Activated T-cell treated with anti-CD3 and anti-CD28 coated beads, Interleukin-2, amount 50 U/mL, for 24 hours (primary cell): ENCODE measurements around the gene IFT122.
"Not testable (repeated sequence)": the region's sequence is repeated elsewhere in the genome, so short reads cannot be mapped to it uniquely, and the experiment has no call there.

Source experiments
- DNase-seq: peaks from one replicate; pipeline ENCODE4 v3.0.0-alpha.2; 2020
- H3K27ac Mint-ChIP-seq: 2 replicates; pipeline ENCODE4 v1.8.0; 2020; ENCODE audit warnings: mild to moderate bottlenecking, mixed read lengths
- H3K27me3 Mint-ChIP-seq: 2 replicates; pipeline ENCODE4 v1.8.0; 2020; ENCODE audit warnings: mixed read lengths
- H3K36me3 Mint-ChIP-seq: 2 replicates; pipeline ENCODE4 v1.8.0; 2020; ENCODE audit warnings: low read depth, mixed read lengths
- H3K4me1 Mint-ChIP-seq: 2 replicates; pipeline ENCODE4 v1.8.0; 2020; ENCODE audit warnings: low read depth, mixed read lengths
- H3K4me3 Mint-ChIP-seq: 2 replicates; pipeline ENCODE4 v1.8.0; 2020; ENCODE audit warnings: mild to moderate bottlenecking, moderate library complexity, mixed read lengths
- H3K9me3 Mint-ChIP-seq: 2 replicates; pipeline ENCODE4 v1.8.0; 2020; ENCODE audit warnings: mixed read lengths

The IFT122 gene

DNA sequence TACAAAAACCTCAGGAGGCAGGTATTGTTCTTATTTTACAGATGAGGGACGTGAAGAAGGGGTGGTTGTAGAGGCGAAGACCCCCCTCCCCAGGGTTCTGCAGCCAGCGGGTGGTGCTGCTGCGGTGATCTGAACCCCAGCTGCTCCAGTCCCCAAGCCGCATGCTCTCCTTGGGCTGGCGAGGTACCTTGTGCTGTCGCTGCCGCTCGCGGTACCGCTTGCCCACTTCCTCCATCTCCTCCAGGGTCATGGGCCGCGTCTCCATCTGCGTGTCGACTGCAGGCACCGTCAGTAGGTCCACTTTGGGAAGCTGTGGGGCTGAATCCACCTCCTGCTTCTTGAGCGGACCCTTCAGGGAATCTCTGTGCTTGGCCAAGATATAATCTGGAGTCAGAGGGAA is 29.1 kb upstream of the IFT122 start:
- H3K36me3 Mint-ChIP-seq: no peaks in the 10 kb centered on the region
- no peak overlapping the region for H3K4me3 Mint-ChIP-seq
- no peak overlapping the region for H3K27ac Mint-ChIP-seq
- no peaks in the 10 kb centered on the region for H3K4me1 Mint-ChIP-seq
- no peak for DNase-seq
- no peaks in the 10 kb centered on the region for H3K27me3 Mint-ChIP-seq
- H3K9me3 Mint-ChIP-seq: no peaks in the 10 kb centered on the region

DNA sequence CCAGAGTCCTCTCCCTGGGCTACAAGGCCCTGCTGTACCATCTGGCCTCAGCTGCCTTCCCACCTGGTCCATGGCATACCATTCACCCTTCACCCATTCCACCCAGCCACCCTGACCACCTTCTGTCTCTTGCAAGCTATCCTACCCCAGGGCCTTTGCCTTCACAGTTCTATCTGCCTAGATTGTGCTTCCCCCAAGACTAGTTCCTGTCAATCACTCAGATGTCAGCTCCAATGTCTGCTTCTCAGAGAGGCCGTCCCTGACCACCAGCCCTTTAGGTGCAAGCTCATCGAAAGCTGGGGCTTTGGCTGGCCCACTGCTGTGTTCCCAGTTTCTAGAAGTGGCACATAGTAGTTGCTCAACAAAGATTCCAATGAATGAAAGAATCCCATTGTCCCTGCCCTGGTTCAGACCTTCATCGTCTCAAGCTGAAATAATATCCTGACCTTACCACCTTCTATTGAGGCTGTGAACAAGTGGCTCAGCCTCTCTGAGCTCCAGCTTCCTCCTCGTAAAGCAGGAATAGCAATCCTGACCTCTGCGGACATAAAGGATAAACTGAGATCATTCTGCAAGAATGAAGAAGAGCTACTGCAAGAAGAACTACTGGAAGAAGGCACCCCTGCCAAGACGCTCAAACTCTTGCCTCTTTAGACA is 27.4 kb upstream of the IFT122 start:
- Mint-ChIP-seq H3K4me3 (no peak overlapping the region), H3K9me3 (no peaks in the 10 kb centered on the region), H3K36me3 (no peaks in the 10 kb centered on the region), H3K27me3 (no peaks in the 10 kb centered on the region), H3K27ac (no peak overlapping the region), H3K4me1 (no peaks in the 10 kb centered on the region)
- no peak for DNase-seq

GRCh38 chr3:129413238-129413637 is 26.8 kb upstream of the IFT122 start:
- not testable (repeated sequence) for H3K27me3 Mint-ChIP-seq, H3K36me3 Mint-ChIP-seq, H3K27ac Mint-ChIP-seq, H3K9me3 Mint-ChIP-seq, H3K4me1 Mint-ChIP-seq, H3K4me3 Mint-ChIP-seq
- DNase-seq: peak; percentile 6

GRCh38 chr3:129413687-129414506 is 26.1 kb upstream of the IFT122 start:
- H3K4me3 Mint-ChIP-seq: no peak overlapping the region
- DNase-seq: peak; percentile 12
- no peaks in the 10 kb centered on the region for H3K27me3 Mint-ChIP-seq
- no peaks in the 10 kb centered on the region for H3K9me3 Mint-ChIP-seq
- H3K27ac Mint-ChIP-seq: no peak overlapping the region
- no peaks in the 10 kb centered on the region for H3K4me1 Mint-ChIP-seq
- no peaks in the 10 kb centered on the region for H3K36me3 Mint-ChIP-seq

DNA sequence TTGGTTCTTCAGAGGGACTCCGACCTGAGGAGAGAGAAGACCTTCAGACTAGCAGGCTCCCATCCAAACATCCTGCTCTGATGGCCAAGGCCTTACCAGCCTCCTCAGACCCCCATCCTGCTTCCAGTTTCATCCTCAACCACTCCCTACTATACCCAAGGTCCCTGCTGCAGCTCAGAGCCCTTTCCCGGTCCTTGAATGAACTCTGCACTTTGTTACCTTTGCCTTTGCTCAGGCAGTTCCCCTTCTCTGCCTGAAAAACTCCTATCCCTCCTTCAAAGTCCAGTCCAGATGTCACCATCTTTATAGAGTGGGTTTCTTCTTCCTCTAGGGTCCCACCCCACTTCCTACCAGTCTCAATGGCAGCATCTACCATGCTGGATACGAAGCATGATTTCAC is 24.6 kb upstream of the IFT122 start:
- no peaks in the 10 kb centered on the region for H3K27me3 Mint-ChIP-seq
- H3K36me3 Mint-ChIP-seq: no peaks in the 10 kb centered on the region
- DNase-seq: peak; percentile 11

GRCh38 chr3:129415830-129416229 is 24.2 kb upstream of the IFT122 start:
- no peak overlapping the region for H3K27ac Mint-ChIP-seq

More for the DNA sequence above, 24.6 kb upstream of the IFT122 start:
- Mint-ChIP-seq H3K9me3 (no peaks in the 10 kb centered on the region), H3K4me1 (no peaks in the 10 kb centered on the region), H3K27ac (no peak overlapping the region), H3K4me3 (no peak overlapping the region)

GRCh38 chr3:129416415-129416814 is 23.6 kb upstream of the IFT122 start:
- no peaks in the 10 kb centered on the region for H3K9me3 Mint-ChIP-seq
- no peak for DNase-seq
- H3K36me3 Mint-ChIP-seq: no peaks in the 10 kb centered on the region
- H3K27me3 Mint-ChIP-seq: no peaks in the 10 kb centered on the region
- no peak overlapping the region for H3K4me3 Mint-ChIP-seq
- no peaks in the 10 kb centered on the region for H3K4me1 Mint-ChIP-seq
- H3K27ac Mint-ChIP-seq: no peak overlapping the region

More at GRCh38 chr3:129415830-129416229, 24.2 kb upstream of the IFT122 start:
- Mint-ChIP-seq H3K4me3 (no peak overlapping the region), H3K36me3 (no peaks in the 10 kb centered on the region), H3K4me1 (no peaks in the 10 kb centered on the region), H3K9me3 (no peaks in the 10 kb centered on the region), H3K27me3 (no peaks in the 10 kb centered on the region)
- no peak for DNase-seq

GRCh38 chr3:129417326-129417725 is 22.7 kb upstream of the IFT122 start:
- Mint-ChIP-seq H3K4me1 (no peaks in the 10 kb centered on the region), H3K4me3 (no peak overlapping the region), H3K36me3 (no peaks in the 10 kb centered on the region), H3K27me3 (no peaks in the 10 kb centered on the region), H3K27ac (no peak overlapping the region), H3K9me3 (no peaks in the 10 kb centered on the region)
- no peak for DNase-seq

DNA sequence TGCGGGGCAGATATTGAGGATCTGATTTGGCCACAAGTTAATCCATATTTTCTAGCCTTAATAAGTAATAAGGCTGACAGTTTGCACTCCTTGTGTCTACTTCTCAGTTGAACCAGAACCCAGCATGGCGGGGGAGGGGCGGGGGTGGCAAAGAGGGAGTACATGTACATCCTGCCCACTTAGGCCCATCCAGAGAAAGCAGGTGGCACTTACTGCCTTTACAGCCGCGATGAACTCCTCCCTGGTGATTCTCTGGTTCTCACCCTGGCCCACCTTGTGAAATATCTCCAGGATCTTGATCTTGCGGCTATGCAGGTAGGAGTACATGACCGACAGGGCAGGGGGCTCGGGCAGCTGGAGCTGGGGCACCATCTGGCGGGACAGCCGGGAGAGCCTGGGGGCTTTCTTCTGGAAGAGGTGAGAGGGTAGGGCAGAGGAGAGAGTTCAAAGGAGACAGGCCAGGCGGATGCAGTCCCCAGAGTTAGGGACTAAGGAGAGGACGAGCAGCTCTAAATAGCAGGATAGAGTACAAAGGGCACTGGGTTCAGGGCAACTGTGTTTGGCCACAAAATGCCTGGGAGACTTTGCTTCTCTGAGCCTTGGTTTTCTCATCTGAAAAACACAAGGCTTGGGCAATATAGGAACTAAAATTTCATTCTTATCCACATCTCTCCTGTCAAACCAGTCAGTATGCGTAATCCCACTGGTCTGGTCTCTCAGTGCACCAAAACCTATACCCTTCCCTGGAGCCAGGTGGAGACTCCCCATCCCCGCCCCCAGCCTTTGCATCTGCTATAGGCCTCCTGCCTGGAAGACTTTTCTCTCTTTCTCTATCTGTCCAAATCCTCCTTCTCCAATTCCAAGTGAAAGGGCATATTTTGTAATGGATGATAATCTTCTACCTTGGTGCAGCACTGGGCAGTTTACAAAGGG is 21.7 kb upstream of the IFT122 start:
- no peaks in the 10 kb centered on the region for H3K36me3 Mint-ChIP-seq
- H3K4me1 Mint-ChIP-seq: no peaks in the 10 kb centered on the region
- peak; percentile 18 for DNase-seq
- no peak overlapping the region for H3K4me3 Mint-ChIP-seq
- H3K27me3 Mint-ChIP-seq: no peaks in the 10 kb centered on the region
- no peak overlapping the region for H3K27ac Mint-ChIP-seq
- H3K9me3 Mint-ChIP-seq: no peaks in the 10 kb centered on the region

GRCh38 chr3:129419476-129419875 is 20.5 kb upstream of the IFT122 start:
- no peaks in the 10 kb centered on the region for H3K9me3 Mint-ChIP-seq
- H3K4me3 Mint-ChIP-seq: no peak overlapping the region
- no peaks in the 10 kb centered on the region for H3K36me3 Mint-ChIP-seq
- DNase-seq: no peak
- H3K27ac Mint-ChIP-seq: no peak overlapping the region
- no peaks in the 10 kb centered on the region for H3K27me3 Mint-ChIP-seq
- peaks cover 10% of the 10 kb centered on the region for H3K4me1 Mint-ChIP-seq

DNA sequence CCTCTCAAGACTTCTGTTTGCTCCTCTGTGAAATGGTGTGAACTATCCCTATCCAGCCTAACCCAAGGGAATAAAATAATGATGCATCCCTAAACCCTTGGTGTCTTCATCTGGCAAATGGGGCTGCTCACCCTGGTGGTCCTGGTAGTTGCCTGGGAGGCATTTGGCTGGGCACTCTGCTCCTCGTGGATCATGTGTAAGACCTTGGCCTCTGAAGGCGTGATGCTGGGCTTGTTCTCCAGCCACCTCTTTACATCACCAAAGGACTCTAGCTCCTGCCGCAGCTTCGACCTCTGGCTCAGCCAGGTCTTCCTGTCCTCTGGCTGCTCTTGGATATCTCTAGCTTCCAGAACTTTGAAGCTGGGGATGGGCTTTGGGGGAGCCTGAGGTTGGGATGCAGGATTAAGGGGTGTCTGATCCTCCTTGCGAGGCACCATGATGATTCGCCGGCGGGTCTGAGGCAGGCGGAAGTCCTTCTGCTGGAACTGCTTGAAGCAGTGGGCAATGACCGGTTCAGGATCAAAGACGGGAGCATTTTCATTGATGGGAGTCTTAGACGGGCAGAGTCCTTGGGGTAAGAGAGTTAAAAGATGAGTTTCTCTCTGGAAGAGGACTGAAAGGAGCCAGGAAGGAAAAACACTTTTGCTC is 18.7 kb upstream of the IFT122 start:
- H3K9me3 Mint-ChIP-seq: no peaks in the 10 kb centered on the region
- no peak overlapping the region for H3K27ac Mint-ChIP-seq
- H3K4me1 Mint-ChIP-seq: peaks cover 20% of the 10 kb centered on the region
- no peaks in the 10 kb centered on the region for H3K36me3 Mint-ChIP-seq
- no peaks in the 10 kb centered on the region for H3K27me3 Mint-ChIP-seq
- peak; percentile 6 for DNase-seq
- H3K4me3 Mint-ChIP-seq: no peak overlapping the region

GRCh38 chr3:129421988-129422745 is 17.9 kb upstream of the IFT122 start:
- Mint-ChIP-seq H3K4me3 (no peak overlapping the region), H3K36me3 (no peaks in the 10 kb centered on the region), H3K27me3 (no peaks in the 10 kb centered on the region), H3K4me1 (peaks cover 20% of the 10 kb centered on the region), H3K27ac (no peak overlapping the region), H3K9me3 (no peaks in the 10 kb centered on the region)
- DNase-seq: no peak

DNA sequence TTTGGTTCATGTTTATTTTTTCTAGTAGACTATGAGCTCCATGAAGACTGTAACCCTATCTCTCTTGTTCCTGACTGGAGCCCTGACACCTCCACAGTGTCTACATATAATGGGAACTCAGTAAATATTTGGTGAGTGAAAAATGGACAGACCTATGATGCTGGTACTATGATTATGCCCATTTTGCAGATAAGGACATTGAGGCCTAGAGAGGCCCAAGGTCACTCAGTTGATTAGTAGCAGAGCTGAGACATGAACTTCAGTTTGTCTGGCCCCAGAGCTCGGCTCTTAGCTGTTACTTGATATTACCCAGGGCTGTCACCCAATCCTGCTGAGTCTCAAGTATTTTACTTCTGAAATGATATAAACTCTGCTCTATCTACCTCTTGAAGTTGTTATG is 17.1 kb upstream of the IFT122 start:
- no peak overlapping the region for H3K4me3 Mint-ChIP-seq
- peaks cover 24% of the 10 kb centered on the region for H3K4me1 Mint-ChIP-seq
- no peaks in the 10 kb centered on the region for H3K27me3 Mint-ChIP-seq
- no peak for DNase-seq
- no peaks in the 10 kb centered on the region for H3K36me3 Mint-ChIP-seq
- no peaks in the 10 kb centered on the region for H3K9me3 Mint-ChIP-seq
- no peak overlapping the region for H3K27ac Mint-ChIP-seq
